EL (cell line): ENCODE results near the gene ANKRD2.
A peak's percentile ranks its signal among the peaks of the same experiment; 100 is the strongest.

Experiments
- DNase-seq: peaks from one replicate; pipeline ENCODE4 v3.0.0-alpha.2; 2016

Gene ANKRD2

DNA sequence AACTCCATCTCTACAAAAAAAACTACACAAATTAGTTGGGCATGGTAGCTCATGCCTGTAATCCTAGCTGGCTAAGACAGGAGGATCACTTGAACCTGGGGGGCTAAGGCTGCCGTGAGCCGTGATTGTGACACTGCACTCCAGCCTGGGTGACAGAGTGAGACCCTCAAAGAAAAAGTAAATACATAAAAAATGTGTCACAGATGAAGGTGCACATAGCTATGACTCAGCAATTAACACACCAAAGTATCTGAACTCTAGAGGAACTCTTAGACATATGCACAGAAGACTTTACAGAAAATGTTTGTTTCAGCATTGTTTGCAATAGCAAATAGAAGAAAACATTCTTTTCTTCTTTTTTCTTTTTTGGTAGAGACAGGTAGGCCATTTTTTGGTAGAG lies 25.2 kb downstream of the ANKRD2 start:
- DNase-seq: no peak

DNA sequence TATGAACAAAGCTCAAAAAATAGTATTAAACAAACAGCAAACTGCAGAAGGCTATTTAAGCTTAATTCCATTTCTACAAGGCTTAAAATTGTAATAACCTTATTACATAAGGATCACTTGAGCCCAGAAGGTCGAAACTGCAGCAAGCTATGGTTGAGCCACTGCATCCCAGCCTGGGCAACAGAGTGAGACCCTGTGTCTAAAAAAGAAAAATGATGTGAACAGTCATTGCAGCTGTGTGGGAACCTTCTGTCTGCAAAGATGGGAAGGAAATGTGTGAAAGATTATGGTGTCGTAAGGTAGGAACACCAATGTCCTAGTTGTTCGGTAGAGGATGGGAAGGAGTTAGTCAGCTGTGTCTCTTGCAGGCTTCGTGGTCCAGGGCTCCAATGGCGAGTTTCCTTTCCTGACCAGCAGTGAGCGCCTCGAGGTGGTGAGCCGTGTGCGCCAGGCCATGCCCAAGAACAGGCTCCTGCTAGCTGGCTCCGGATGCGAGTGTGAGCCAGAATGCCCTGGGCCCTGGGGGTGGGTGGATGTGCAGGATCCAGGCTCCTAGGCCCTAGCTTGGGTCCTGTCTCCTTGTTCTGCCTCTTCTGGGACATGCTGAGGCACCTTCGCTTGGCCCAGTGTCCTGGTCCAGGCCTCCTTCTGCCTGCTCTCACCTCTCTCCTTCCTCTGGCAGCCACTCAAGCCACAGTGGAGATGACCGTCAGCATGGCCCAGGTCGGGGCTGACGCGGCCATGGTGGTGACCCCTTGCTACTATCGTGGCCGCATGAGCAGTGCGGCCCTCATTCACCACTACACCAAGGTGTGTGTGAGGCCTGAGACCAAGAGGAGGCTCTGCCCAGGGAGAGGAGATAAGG lies 26.1 kb downstream of the ANKRD2 start:
- no peak for DNase-seq

DNA sequence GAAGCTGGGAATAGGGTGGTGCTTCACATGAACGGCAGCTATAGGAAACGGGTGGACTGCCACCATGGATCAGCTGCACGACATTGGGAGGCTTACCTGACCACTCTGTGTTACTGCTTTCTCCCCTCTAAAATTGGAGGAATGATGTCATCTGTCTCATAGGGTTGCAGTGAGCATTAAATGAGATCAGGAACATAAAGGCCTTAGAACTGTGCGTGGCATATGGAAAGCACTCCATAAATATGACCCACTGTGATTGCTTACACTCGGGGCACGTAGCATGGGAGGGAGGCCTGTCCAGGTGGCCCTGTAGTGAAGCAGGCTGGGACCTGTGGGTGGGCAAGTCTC lies 26.7 kb downstream of the ANKRD2 start:
- no peak for DNase-seq

DNA sequence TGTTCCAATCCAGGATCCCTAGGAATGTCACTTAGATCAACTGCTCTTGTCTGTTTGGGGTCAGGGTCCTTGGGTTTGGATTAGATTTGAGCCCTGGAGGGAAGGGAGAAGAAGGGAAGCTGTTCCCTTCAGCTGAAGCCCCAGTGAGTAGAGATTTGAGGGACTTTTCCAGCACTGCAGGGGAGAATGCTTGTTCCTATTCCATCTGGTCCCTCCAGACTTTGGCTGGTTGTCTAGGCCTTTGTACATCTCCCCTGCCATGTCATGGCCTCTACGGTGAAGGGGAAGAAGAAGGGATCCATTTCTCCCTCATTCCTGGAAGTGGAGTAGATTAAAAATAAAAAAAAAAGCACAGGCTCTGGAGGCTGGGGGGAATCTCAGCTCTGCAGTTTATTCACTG lies 28.0 kb downstream of the ANKRD2 start:
- DNase-seq: no peak

DNA sequence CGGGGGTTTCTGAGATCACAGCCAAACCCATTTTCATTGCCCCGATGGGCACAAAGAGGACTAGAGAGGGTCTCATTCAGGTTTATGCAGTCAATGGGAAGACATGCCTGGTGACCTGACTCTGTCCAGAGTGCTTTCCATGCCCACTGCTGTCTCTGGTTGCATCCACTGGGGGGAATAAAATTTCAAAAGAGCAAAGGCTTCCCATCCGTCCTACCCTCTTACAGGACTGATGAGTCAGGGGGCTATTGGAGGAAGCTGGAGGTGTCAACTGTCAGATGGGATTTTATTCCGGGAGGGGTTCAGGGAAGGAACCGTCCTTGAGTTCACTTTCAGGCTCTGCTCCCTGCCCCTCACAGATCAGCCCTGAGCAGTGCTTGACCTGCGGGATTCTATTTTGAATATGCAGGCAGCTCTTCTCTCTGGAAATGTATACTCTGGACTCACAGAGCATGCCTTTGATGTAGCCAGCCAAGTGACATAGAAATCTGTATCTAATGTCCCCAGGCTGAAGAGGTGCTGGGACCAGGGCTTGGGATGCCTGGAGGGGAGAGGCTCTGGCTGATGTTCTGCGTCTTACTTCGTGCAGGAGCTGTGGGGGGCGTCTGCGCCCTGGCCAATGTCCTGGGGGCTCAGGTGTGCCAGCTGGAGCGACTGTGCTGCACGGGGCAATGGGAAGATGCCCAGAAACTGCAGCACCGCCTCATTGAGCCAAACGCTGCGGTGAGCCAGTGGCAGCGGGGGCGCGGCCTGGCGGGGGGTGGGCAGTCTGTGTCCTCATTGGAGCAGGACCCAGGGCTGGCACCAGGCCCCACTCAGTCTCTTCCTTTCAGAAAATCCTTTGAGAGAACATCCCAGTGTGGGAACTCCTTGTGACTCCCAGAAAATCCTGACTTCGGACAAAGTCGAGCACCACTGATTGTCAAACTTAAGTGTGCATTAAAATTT lies 29.0 kb downstream of the ANKRD2 start:
- no peak for DNase-seq

GRCh38 chr10:97607095-97607636 lies 34.6 kb downstream of the ANKRD2 start:
- DNase-seq: no peak

GRCh38 chr10:97608991-97609561 lies 36.5 kb downstream of the ANKRD2 start:
- DNase-seq: no peak

DNA sequence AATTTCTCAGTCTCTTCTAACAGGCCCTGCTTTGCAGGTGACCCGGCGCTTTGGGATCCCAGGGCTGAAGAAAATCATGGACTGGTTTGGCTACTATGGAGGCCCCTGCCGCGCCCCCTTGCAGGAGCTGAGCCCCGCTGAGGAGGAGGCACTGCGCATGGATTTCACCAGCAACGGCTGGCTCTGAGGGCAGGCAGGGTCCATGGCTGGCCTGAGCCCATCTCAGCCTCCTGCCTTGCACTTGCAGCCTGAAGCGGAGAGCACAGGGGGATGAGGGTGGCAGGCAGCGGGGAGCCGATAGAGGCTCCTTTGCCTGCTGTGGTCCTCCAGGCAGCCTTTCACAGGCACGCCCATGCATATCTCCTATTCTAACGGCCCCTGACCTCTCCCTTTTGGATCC lies 38.9 kb downstream of the ANKRD2 start:
- no peak for DNase-seq

GRCh38 chr10:97612386-97612785 lies 39.8 kb downstream of the ANKRD2 start:
- DNase-seq: peak; percentile 55

DNA sequence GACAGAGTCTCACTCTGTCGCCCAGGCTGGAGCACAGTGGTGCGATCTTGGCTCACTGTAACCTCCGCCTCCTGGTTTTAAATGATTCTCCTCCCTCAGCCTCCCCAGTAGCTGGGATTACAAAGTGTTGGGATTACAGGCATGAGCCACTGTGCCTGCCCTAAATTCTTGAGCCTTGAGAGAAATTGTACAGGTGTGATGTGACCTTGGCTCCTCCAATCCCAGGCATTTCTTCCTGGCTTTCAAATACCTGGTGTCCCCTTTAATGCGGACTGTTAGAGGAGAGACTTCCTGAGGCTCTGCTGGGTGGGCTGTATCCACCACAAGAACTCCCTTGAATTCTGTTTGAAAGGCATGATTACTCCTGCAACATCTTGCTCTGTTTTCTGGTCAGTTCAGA lies 45.7 kb downstream of the ANKRD2 start:
- DNase-seq: no peak

DNA sequence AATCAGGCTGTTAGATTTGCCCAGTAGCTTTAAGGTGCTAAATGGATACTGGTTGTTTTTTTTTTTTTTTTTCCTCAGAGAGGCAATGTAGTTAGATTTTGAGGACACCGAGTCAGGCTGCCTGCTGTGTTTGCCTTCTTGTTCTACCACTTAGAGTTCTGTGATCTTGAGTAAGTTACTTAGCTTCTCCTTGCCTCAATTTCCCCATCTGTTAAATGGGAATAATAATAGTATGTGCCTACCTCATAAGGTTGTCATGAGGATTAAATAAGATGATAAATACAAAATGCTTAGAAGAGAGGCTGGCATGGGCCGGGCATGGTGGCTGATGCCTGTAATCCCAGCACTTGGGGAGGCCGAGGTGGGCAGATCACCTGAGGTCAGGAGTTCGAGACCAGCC lies 46.2 kb downstream of the ANKRD2 start:
- no peak for DNase-seq

GRCh38 chr10:97623277-97623676 lies 50.7 kb downstream of the ANKRD2 start:
- DNase-seq: no peak

DNA sequence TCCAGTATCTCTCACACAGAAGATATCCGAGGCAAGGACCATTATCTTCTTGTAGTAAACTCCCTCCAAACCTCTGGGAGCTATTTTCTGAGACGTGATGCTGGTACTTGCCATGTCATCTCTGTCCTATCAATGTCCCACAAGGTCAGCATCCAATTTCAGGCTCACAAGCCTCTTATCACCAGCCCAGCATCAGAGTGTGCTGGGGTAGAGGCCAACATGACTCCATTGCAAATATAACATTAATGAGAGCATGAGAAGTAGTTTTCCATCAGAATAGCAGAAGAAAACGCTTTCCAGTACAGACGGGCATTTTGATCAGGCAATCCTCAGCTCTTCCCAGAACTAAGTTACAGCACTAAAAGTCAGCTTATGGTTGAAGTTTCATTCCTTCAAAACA lies 55.2 kb downstream of the ANKRD2 start:
- DNase-seq: no peak

- DNase-seq: no peak
Observed at GRCh38 chr10:97628228-97628627, 55.6 kb downstream of the ANKRD2 start.

DNA sequence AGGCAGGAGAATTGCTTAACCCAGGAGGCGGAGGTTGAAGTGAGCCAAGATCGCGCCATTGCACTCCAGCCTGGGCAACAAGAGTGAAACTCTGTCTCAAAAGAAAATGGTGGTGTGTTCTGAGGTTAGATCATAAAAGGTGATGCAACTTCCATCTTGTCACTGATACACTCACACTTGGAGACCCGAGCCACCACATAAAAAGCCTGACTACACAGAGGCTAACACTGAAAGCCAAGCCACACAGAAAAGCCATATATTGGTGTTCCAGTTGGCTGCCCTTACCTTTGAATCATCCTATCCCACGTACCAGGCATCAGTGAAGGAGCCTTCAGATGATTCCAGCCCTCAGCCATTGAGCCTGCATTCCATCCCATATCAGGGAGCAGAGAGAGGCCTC lies 56.7 kb downstream of the ANKRD2 start:
- no peak for DNase-seq

- no peak for DNase-seq
Observed at GRCh38 chr10:97631098-97631497, 58.5 kb downstream of the ANKRD2 start.

DNA sequence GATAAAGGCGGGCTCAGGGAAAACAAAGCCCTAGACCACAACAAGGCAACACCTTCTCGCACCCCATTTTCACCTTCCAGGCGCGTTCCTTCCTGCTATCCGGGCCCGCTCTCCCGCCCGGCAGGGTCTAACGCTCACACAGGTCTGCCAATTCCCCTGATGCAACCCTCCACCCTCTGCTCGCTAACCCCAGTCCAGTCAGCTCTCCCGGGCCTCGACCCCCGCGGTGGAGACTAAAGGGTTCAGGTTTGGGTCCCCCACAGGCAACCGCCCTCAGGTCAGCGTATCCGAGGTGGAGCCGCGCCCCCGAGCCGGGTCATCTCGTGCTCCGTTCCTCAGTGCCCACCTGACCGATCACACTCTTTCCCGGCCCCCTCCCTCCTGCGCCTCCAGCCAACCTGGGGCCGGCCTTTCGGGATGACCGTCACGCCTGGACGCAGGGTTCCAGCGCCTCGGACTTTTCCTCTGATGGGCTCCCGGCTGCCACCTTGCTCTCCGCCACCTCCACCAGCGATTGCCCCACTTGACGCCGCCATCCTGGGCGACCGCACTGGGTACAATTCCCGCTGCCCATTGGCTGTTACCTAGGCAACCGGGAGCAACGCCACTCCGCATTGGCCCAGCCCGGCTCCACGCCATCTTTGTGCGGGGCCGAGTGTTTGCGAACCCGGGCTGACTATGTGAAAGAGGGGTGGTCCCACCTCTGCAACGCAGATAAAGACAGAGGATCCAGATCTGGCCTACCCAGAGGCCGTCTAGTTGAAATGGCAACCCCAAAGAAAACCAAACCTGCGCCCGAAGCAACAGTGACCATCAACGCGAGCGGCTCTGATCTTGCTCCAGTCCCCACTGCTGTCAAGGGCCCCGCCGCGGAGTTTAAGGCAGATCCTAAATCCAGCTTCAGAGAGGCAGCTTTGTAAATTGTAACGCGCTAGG lies 60.6 kb downstream of the ANKRD2 start, which contains the start of gene MORN4:
Gene MORN4, minus strand, starts transcription at position 552 of the 936 bp plus-strand sequence. CDS start 13,847 bp downstream, outside the sequence.
- DNase-seq: peak; percentile 92
